Measurements from ENCODE around the gene KLK11.
"Not testable (repeated sequence)": the region's sequence is repeated elsewhere in the genome, so short reads cannot be mapped to it uniquely, and the experiment has no call there.

Gene KLK11

DNA sequence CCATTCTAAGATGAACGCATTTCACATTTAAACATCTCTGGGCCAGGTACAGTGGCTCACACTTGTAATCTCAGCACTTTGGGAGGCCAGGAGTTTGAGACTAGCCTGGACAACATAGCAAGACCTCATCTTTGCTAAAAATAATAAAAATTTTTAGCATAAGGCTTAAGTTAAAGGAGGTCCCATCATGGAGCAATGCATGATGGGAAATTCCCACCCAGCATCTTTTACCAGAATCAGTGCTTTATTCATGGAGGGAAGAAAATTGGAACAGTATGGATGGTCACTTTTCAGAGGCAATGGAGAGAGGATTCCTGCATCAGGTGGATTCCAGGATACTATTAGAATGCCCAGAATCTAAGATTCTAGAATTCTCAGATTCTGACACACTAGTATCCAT is 21.2 kb downstream of the KLK11 start:
- Mint-ChIP-seq H3K4me3 (no peak overlapping the region), H3K36me3 (ENCODE audit: low read depth) (no peaks in the 10 kb centered on the region), H3K27ac (no peak overlapping the region), H3K4me1 (ENCODE audit: low read depth) (no peaks in the 10 kb centered on the region), H3K27me3 (ENCODE audit: low read depth) (no peaks in the 10 kb centered on the region), H3K9me3 (no peaks in the 10 kb centered on the region)
- no peak for DNase-seq (ENCODE audit: low spot score)

DNA sequence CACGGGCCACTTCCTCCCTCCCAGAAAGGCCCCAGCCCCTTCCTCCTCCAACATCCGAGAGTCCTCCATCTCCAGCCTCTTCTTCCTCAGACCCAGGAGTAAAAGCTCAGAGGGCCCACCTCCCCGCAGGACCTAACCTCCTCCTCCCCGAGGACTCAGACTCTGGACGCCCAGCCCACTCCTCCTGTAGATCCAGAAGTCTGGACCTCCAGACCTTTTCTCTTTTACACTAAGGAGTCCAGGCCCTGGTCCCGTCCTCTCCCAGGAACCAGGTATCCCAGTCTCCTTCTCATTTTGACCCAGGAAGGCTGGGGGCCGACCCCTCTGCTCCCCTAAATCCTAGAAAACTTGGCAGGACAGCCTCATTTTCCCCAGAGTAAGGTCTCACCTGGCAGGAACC is 23.1 kb downstream of the KLK11 start:
- H3K9me3 Mint-ChIP-seq: no peaks in the 10 kb centered on the region
- H3K36me3 Mint-ChIP-seq (ENCODE audit: low read depth): no peaks in the 10 kb centered on the region
- no peaks in the 10 kb centered on the region for H3K27me3 Mint-ChIP-seq (ENCODE audit: low read depth)
- H3K27ac Mint-ChIP-seq: no peak overlapping the region
- no peaks in the 10 kb centered on the region for H3K4me1 Mint-ChIP-seq (ENCODE audit: low read depth)
- no peak for DNase-seq (ENCODE audit: low spot score)
- H3K4me3 Mint-ChIP-seq: no peak overlapping the region

DNA sequence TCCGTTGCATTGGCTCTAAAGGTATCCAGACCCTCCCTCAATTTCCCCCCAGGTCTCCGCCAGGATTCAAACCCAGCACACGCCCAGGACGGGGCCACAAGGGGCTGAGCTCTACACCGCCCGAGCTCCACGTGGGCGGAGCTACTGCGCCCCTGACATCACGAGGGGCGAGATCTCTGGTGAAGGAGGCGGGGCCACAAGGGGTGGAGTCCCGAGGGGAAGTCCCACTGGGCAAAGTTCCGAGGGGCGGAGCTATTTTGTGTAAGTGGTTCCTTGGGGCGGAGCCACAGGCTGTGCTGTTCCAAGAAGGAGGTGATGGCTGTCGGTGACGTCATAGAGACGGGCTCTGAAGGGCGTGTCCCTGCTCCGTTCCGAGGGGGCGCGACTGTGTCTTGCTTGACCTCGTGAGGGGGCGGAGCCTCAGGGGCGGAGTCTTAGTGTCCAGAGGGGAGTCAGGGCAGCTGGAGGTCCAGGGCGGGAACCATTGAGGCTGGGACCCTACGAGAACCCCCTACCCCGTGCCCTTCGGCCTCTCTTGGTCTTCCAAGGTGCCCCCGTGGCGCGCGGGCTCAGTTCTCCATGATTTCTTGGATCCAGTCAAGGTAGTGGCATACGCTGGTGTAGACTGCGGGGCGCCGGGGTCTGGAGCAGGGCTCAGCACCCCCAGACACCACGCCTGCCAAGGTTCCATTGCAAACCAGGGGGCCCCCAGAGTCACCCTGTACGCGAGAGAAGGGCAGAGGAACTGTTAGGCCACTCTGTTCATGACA is 23.7 kb downstream of the KLK11 start:
- Mint-ChIP-seq H3K36me3 (ENCODE audit: low read depth) (no peaks in the 10 kb centered on the region), H3K27me3 (ENCODE audit: low read depth) (no peaks in the 10 kb centered on the region), H3K9me3 (no peaks in the 10 kb centered on the region), H3K27ac (no peak overlapping the region), H3K4me3 (no peak overlapping the region), H3K4me1 (ENCODE audit: low read depth) (no peaks in the 10 kb centered on the region)
- DNase-seq (ENCODE audit: low spot score): no peak

DNA sequence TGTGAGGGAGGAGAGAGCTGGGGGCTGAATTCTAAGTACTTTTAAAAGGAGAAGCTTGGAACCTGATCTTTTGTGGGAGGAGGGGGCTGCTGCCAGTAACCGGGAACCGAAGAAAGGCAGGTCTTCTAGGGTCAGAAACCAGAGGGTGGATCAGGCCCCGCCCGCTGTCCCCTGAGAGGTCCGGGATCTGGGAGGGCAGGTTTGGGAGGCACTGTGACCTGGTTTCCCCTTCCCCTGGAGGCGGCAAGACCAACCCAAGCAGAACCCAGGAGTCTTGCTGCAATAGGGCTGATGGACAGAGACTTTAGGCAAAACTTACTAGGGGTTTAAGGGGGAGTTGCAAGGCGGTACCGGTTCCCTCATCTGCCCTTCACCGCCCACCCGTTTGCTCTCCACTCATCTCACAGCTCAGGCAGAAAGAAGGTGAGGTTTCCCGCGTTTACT is 24.3 kb downstream of the KLK11 start:
- Mint-ChIP-seq H3K4me1 (ENCODE audit: low read depth) (no peaks in the 10 kb centered on the region), H3K9me3 (no peaks in the 10 kb centered on the region), H3K4me3 (no peak overlapping the region), H3K27me3 (ENCODE audit: low read depth) (no peaks in the 10 kb centered on the region), H3K36me3 (ENCODE audit: low read depth) (no peaks in the 10 kb centered on the region), H3K27ac (no peak overlapping the region)
- DNase-seq (ENCODE audit: low spot score): no peak

DNA sequence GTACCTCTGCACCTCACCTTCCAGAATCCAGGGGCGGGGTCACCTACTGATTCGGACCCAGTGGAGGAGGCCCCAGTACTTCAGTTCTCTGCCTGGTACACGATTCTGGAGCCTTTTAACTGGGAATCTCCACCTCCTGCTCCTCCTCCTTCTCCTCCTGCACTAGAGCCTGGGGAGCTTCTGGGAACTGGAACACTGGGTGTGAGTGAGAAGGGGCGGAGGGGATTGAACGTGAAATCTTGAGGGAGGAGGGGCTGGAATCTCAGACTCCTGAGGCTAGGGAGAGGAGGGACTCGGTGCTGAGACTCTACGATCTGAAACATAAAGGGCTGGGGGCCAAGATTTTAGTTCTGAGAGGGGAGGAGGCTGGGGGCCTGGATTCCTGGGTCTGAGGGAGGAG is 24.9 kb downstream of the KLK11 start, which contains the start of gene KLK8:
Gene KLK8 (minus strand): TSS at position 90 of the 400 bp plus-strand sequence. CDS start 437 bp downstream, outside the sequence.
- Mint-ChIP-seq H3K9me3 (no peaks in the 10 kb centered on the region), H3K27ac (no peak within 1 kb of the TSS), H3K27me3 (ENCODE audit: low read depth) (no peaks in the 10 kb centered on the region), H3K4me1 (ENCODE audit: low read depth) (no peaks in the 10 kb centered on the region), H3K4me3 (no peak within 1 kb of the TSS), H3K36me3 (ENCODE audit: low read depth) (no peaks in the 10 kb centered on the region)
- DNase-seq (ENCODE audit: low spot score): no peak

DNA sequence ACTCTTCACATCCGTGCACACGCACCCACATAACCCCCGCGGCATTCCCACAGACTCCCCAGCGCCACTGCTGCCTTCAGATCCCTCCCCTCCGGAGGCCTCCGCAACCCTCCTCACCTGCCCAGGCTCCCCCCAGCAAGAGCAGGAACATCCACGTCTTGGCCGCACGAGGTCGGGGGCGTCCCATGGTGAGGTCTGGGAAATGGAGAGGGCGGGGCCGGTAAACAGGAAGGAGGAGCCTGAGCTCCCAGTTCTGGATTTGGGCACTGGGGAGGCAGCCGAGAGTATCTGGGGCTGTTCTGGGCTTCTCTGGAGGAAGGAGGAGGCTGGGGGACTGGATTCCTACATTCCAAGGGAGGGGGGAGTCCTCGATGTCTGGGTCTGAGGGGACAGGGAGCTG is 25.4 kb downstream of the KLK11 start:
- Mint-ChIP-seq H3K9me3 (no peaks in the 10 kb centered on the region), H3K36me3 (ENCODE audit: low read depth) (no peaks in the 10 kb centered on the region), H3K4me1 (ENCODE audit: low read depth) (no peaks in the 10 kb centered on the region), H3K27ac (no peak overlapping the region), H3K27me3 (ENCODE audit: low read depth) (no peaks in the 10 kb centered on the region), H3K4me3 (no peak overlapping the region)
- DNase-seq (ENCODE audit: low spot score): no peak

DNA sequence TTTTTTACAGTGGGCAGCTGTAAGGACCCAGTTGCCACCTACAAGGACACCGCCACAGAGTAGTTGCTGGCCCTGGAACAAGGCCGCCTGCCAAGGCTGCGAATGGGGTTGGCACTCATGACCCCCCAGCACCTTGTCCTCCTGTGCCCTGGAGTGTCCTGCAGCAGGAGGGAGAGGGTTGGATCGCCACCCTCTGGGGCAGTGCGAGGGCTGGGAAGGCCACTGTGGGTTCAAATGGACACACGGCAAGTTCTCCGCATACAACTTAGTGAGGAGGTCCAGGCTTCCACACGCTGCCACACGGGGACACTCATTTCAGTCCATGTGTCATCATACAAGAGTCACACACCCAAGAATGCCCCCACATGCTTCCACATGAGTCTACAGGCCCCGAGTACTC is 26.0 kb downstream of the KLK11 start:
- no peak overlapping the region for H3K27ac Mint-ChIP-seq
- DNase-seq (ENCODE audit: low spot score): no peak
- no peaks in the 10 kb centered on the region for H3K27me3 Mint-ChIP-seq (ENCODE audit: low read depth)
- no peaks in the 10 kb centered on the region for H3K36me3 Mint-ChIP-seq (ENCODE audit: low read depth)
- H3K4me1 Mint-ChIP-seq (ENCODE audit: low read depth): no peaks in the 10 kb centered on the region
- H3K9me3 Mint-ChIP-seq: no peaks in the 10 kb centered on the region
- H3K4me3 Mint-ChIP-seq: no peak overlapping the region

DNA sequence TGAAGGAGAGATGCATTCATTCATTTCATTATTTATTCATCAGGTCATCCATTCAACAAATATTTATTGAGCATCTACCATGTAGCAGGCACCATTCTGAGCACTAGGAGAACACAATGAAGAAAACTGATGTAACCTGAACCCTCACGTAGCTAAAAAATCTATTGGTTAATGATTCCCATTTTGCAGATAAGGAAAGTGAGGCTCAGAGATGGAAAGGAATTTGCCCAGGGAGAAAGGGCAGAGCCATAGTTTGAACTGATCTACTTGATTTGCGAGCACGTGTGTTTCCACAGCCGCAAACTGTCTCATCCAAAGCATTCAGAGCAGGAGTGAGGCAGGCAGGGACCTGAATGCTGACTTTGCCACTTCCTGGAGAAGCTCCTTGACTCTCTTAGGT is 27.7 kb downstream of the KLK11 start:
- Mint-ChIP-seq H3K9me3 (no peaks in the 10 kb centered on the region), H3K4me3 (no peak overlapping the region), H3K36me3 (ENCODE audit: low read depth) (no peaks in the 10 kb centered on the region), H3K27ac (no peak overlapping the region), H3K27me3 (ENCODE audit: low read depth) (no peaks in the 10 kb centered on the region), H3K4me1 (ENCODE audit: low read depth) (no peaks in the 10 kb centered on the region)
- no peak for DNase-seq (ENCODE audit: low spot score)

DNA sequence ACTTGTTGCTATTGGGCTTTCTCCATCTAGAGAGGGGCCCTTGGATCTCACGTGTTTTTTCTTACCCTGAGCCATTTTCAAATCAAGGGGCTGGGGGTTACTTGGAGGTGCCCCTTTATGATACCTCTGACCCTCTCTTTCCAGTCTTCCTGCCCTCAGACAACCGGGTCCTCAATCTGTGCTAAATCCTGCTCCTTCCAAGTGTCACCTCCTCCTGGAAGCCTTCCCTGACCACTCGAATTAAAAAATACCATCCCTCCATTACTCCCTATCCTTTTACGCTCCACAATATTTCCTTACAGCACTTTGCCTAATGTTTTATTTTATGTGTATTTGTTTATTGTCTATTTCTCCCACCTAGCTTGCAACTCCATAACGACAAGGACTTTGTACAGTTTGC is 28.4 kb downstream of the KLK11 start:
- Mint-ChIP-seq H3K27me3 (ENCODE audit: low read depth) (no peaks in the 10 kb centered on the region), H3K36me3 (ENCODE audit: low read depth) (no peaks in the 10 kb centered on the region), H3K4me1 (ENCODE audit: low read depth) (no peaks in the 10 kb centered on the region), H3K4me3 (no peak overlapping the region), H3K27ac (no peak overlapping the region), H3K9me3 (no peaks in the 10 kb centered on the region)
- DNase-seq (ENCODE audit: low spot score): no peak

DNA sequence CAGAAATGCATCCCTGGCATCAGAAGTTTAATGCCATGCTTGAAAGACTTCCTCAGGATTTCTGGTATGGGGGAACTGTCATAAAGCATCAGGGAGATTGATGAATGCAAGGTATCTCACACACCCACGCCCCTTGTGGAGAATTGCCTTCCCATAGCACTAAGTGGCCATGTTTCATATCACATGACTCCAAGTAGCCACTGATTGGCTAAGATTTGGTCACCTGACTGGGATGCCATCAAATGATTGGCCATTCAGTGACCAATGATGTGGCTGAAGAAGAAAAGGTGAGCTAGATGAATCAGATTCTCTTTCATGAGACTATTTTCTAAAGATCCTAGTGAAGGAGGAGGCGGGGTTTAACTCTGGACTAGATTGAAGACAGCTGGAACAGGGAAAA is 32.3 kb downstream of the KLK11 start:
- H3K9me3 Mint-ChIP-seq: no peaks in the 10 kb centered on the region
- no peak overlapping the region for H3K4me3 Mint-ChIP-seq
- no peaks in the 10 kb centered on the region for H3K36me3 Mint-ChIP-seq (ENCODE audit: low read depth)
- H3K27ac Mint-ChIP-seq: no peak overlapping the region
- no peak for DNase-seq (ENCODE audit: low spot score)
- H3K27me3 Mint-ChIP-seq (ENCODE audit: low read depth): peaks cover 5% of the 10 kb centered on the region
- H3K4me1 Mint-ChIP-seq (ENCODE audit: low read depth): no peaks in the 10 kb centered on the region

DNA sequence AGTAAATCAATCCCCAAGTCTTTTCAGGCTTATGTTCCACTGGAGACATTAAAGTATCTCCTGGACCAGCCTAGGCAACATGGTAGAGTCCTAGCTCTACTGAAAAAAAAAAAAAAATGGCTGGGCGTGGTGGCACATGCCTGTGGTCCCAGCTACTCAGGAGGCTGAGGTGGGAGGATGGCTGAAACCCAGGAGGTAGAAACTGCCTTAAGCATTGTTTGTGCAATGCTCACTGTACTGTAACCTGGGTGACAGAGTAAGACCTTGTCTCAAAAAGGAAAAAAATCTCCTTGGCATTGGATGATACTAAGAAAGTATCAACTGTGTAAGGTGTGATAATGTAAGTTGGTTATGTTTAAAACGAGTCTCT is 33.8 kb downstream of the KLK11 start:
- Mint-ChIP-seq H3K9me3 (no peaks in the 10 kb centered on the region), H3K4me1 (ENCODE audit: low read depth) (no peaks in the 10 kb centered on the region), H3K4me3 (no peak overlapping the region), H3K36me3 (ENCODE audit: low read depth) (no peaks in the 10 kb centered on the region), H3K27ac (no peak overlapping the region), H3K27me3 (ENCODE audit: low read depth) (peaks cover 8% of the 10 kb centered on the region)
- DNase-seq (ENCODE audit: low spot score): no peak

DNA sequence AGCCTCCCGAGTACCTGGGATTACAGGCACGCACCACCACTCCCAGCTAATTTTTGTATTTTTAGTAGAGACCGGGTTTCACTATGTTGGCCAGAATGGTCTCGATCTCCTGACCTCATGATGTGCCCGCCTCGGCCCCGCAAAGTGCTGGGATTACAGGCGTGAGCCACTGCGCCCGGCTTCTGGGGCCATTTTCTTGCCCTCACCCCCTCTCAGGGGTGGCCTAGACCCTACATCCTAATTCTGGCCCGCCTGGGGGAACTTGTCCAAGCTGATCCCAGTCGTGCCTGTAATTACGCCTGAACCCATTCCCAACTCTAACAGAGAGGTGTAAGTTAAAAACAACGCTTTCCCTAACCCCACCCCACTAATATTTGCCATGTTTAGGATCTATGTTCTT is 42.0 kb downstream of the KLK11 start:
- not testable (repeated sequence) for H3K27ac Mint-ChIP-seq; H3K9me3 Mint-ChIP-seq; H3K4me1 Mint-ChIP-seq (ENCODE audit: low read depth); H3K36me3 Mint-ChIP-seq (ENCODE audit: low read depth); H3K4me3 Mint-ChIP-seq; DNase-seq (ENCODE audit: low spot score)
- peaks cover 12% of the 10 kb centered on the region for H3K27me3 Mint-ChIP-seq (ENCODE audit: low read depth)

DNA sequence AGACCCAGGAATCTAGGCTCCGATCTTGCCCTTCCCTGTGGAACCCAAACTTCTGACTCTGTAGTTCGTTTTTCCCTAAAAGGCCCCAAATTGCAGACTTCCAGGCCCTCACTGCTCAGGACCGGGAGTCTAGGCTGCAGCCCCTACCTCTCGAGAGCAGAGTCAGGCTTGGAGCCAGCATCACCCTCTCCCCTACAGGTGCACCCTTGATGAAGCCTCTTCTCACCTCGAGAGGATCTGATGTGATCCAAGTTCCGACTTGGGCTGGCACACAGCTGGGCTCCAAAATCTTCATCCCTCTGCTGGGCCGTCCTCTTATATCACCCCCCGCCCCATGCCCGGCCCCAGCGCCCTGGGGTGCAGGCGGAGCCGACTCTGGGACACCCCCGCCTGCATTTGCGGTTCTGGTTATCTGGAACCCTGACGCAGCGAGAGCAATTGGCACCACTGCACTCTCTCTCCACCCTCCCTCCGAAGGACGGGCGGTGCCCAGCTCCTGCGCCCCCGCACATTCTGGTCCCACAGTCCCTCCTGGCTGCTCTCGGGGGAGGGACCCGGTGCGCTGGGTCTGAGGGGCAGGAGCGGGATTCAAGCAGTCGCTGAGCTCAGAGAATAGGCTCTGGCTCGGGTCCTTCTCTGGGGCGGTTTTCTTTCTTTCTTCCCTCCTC is 42.7 kb downstream of the KLK11 start, which contains the start of gene KLK7:
Gene KLK7 (minus strand): TSS at position 293 of the 668 bp plus-strand sequence. CDS start 1,518 bp downstream, outside the sequence.
- DNase-seq (ENCODE audit: low spot score): no peak
- Mint-ChIP-seq H3K27me3 (ENCODE audit: low read depth) (peaks cover 13% of the 10 kb centered on the region), H3K4me3 (no peak within 1 kb of the TSS), H3K27ac (no peak within 1 kb of the TSS), H3K4me1 (ENCODE audit: low read depth) (no peaks in the 10 kb centered on the region), H3K9me3 (no peaks in the 10 kb centered on the region), H3K36me3 (ENCODE audit: low read depth) (no peaks in the 10 kb centered on the region)

DNA sequence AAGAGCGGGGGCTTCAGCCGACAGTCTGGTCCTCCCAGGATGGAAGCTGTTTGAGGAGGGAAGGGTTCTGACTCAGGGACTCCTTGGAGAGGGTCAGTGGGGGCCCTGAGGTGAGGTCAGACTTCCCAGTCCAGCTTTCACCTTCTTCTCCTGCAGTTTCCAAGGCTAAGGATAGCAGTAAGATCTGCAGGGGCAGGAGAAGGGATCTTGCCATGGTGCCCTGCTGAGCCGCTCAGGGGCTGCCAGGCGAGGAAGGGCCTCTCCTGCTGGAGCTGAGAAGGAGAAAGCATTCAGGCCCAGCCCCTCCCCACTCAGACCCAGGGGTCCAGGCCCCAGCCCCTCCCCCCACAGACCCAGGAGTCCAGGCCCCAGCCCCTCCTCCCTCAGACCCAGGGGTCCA is 44.2 kb downstream of the KLK11 start:
- no peak for DNase-seq (ENCODE audit: low spot score)
- H3K27me3 Mint-ChIP-seq (ENCODE audit: low read depth): peaks cover 13% of the 10 kb centered on the region
- H3K4me1 Mint-ChIP-seq (ENCODE audit: low read depth): no peaks in the 10 kb centered on the region
- H3K27ac Mint-ChIP-seq: no peak overlapping the region
- no peaks in the 10 kb centered on the region for H3K36me3 Mint-ChIP-seq (ENCODE audit: low read depth)
- no peak overlapping the region for H3K4me3 Mint-ChIP-seq
- H3K9me3 Mint-ChIP-seq: no peaks in the 10 kb centered on the region

Data from T-helper 2 cell treated with Interferon-gamma antibody and Interleukin-4, amounts not matched to agents 5 μg/mL and 100 μg/mL, for 36 hours (primary cell).